ENCODE measurements around the gene AGAP3.

Gene AGAP3

DNA sequence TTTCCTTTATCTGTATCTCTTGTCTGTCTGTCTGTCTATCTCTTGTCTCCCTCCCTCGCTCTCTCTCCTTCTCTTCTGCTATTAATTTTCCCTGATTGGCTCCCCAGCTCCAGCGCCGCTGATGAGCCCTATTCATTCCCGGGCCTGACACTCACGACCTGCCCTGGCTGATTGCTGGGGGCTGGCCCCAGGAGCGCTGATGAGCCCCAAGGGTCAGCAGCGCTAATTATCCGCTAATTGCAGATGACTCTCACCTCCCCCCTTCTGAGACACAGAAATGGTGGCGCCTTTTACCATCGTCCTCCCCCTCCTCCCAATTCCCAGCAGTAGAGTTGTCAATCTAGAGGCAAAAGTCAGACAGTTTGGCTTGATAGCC is 82.5 kb downstream of the AGAP3 start:
- no peak for DNase-seq

DNA sequence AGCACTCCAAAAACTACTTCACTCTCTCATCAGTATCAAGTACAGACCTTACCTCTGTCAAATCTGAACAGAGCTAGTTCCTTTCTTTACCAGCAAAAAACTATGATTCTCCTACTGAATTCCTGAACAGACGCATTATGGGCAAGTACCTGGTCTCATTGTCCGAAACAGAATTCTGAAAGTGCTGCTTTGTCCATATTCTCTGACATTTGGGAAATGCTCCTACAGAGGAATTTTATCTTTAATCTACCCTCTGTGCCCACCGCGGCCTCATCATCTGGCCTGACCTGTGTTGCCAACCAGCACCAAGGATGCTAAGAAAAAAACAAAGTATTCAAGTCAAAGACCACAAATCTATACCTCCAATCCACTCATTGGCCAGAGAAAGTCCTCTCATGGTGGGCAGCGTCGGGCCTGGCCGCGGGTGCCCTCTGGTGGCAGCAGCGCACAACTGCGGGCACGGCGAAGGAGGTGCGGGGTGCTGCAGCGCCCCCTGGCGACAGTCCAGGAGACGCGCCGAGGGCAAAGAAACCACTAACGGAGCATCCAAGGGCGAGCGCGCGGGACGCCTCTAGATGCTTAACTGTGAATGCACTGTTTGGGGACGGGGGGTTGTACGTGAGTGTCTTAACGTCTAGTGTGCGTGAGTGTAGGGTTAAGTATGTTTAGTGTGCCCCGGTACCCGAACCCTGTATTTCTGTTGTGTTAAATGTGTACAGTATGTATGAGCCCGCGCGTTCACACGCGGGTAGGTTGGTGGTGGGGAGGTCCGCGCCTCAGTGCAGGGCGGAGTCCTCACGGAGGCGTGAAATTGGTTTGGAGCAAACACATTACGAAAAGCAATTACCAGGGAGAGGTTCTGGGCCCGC is 86.2 kb downstream of the AGAP3 start:
- DNase-seq, result peak; percentile 84

GRCh38 chr7:151173386-151174245 is 87.3 kb downstream of the AGAP3 start:
- DNase-seq, result no peak

- DNase-seq, result peak; percentile 45
These were observed 88.2 kb downstream of the AGAP3 start for GRCh38 chr7:151174246-151175046.

DNA sequence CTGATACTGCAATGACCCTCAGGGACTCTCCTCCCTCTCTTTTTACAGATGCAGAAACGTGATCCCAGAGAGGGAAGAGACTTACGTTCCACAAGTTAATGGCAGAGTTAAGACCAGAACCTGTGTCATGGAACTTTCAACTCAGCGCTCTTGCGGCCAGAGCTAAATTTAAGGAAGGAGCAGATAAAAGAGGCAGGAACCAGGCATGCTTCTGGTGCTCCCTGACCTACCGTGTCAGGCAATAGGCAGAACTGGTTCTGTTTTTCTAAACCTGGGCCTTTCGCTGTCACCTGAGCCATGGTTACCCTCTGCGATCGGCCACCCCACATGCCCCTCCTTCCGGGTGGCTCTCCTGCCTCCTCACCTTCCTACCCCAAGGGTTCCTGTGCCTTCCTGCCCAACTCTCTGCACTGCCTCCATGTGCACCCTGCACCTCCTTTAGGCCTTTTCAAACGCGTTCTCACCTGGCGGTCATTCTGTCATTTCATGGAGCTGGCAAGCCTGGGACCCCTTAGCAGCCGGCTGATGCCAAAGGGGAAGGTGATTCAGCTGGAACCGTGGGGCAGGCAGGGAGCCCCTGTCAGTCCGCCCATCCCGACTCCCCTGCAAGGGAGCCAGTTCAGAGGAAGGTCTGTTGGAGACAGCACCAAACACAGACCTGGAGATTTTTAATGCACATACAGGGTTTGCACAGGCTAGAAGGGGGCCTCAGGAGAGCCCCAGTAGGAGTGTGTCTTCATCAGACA is 88.9 kb downstream of the AGAP3 start:
- no peak for DNase-seq

DNA sequence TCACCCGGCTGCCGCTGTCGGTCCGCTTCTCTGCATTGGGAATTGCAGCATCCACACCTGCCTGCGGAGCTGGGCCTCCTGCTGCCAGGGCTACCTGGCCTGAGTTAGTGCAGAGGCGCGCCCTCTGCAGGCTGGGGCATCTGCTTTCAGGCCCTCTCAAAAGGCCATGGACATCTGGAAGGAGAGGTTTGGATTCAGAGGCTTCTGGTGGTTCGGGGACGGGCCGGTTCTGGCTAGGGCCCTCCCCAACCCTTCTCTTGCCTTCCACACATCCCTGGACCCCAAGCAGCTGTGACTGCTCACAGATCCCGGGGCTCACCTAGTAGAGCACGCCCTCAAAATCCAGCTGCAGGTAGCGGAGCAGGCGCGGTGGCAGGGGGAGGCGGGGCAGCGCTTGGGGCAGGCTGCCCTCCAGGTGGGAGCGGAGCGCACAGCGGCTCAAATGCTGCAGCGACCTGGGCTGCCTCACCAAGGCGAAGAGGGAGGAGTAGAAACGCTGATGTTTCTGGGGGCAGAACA is 89.6 kb downstream of the AGAP3 start:
- DNase-seq, result no peak

DNA sequence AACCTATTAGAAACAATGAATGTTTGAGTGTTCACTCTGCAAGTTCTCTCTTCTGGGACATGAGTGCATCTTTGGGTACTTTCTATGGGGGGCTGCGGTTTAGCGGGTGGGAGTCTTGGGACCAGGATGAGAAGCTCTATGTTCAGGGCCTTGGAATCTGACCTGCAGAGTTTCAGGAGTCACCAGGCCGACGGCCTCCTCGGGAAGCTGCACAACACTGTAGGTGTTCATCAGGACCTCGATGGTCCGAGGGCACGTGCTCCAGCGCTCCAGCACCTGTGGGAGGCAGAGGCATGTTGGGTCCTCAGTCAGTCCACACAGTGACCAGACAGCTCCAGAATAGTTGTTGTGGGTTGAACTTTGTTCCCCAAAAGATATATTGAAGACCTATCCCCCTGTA is 90.1 kb downstream of the AGAP3 start:
- DNase-seq, result no peak

DNA sequence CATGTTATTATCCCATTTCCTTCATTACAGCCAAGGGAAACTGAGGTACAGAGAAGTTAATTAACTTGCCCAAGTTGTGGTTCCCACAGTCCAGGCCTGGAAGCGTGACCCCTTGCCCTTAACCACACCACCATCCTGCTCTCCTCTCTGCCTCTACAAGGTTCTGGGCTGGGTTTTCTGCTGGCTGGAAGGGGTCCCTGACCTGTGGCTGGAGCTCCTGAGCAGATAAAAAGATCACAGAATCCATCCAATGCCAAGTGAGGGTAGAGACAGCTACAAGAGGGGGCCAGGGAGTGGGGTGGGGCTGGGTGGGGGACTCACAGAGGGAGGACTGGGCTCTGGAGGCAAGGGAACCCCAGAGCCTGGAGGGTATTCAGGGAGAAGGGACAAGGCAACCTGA is 91.0 kb downstream of the AGAP3 start:
- no peak for DNase-seq

DNA sequence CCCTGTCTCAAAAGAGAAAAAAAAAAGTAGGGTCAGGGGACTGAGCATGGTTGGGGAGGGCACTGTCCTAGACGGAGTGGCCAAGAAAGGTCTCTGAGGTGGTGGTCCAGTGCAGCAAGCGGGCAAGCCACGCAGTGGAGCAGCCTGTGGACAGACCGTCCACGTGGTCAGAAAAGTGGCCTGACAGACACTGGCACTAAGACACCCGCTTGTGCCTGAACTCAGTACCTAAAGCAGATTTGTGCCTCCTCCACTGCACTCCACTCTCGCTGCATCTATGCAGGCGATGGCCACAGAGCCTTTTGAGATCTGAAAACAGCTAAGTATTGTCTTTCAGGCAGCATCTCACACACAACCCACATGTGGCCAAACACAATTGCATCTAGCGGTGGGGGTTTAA is 92.0 kb downstream of the AGAP3 start:
- DNase-seq, result no peak

- no peak for DNase-seq
These were observed 92.6 kb downstream of the AGAP3 start for GRCh38 chr7:151178831-151179230.

GRCh38 chr7:151179287-151179860 is 93.1 kb downstream of the AGAP3 start:
- DNase-seq, result no peak

DNA sequence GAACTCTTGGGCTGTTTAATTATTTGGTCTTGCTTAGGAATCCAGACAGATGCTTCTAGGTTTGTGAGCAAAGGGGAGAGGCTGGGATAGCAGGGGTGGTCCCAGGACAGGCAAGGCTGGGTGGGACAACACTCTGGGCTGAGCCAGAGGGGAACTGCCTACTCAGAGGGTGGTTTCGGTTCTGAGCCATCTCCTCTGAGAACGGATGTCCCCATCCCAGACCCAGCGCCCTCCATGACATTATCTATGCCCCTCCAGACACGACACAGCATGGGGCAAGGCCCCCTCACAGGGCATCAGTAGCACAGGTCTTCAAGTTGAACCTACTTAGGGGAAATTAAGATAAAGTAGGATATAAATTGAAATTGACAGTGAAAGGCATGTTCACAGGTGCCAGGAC is 93.7 kb downstream of the AGAP3 start:
- no peak for DNase-seq

GRCh38 chr7:151181011-151181431 is 94.7 kb downstream of the AGAP3 start:
- no peak for DNase-seq

GRCh38 chr7:151185762-151186639 is 99.7 kb downstream of the AGAP3 start:
- DNase-seq, result no peak

GRCh38 chr7:151186640-151187408 is 100.5 kb downstream of the AGAP3 start, which contains the start of gene ASB10:
Gene ASB10 (minus strand): TSS chr7:151187250. CDS start chr7:151187130, 120 bp downstream.
- DNase-seq, result no peak

GRCh38 chr7:151187409-151188251 is 101.4 kb downstream of the AGAP3 start:
- no peak for DNase-seq

GRCh38 chr7:151188252-151188542 is 101.9 kb downstream of the AGAP3 start:
- no peak for DNase-seq

DNA sequence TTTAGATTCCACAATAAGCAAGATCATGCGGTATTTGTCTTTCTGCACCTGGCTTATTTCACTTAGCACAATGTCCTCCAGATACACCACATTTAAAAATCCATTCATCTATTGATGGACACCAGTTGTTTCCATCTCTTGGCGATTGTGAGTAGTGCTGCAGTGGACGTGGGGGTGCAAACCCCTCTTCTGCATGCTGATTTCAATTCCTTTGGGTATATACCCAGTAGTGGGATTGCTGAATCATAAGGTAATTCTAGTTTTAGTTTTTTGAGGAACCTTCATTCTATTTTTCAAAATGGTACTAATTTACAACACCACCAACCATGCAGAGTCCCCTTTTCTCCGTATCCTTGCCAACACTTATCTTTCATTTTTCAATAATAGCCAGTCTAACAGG is 102.8 kb downstream of the AGAP3 start:
- no peak for DNase-seq

DNA sequence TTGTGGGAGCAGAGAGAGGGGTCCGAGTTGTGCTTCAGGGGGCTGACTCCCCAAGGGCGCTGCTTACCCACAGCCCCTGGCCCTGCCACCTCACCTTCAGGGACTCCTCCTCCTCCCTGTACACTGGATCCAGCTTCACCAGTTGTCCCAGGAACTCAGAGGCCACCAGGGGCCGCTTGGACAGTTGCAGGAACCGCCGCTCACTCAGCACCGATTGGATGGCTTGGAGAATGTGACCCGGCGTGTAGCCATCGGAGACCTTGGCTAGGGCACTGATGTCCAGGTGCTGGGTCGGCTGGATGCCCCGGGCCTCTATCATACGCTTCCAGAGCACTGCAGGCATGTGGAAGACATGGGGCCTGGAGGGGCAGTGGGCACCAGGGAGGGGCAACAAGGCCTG is 105.3 kb downstream of the AGAP3 start:
- no peak for DNase-seq

Data from hematopoietic multipotent progenitor cell treated with erythropoietin and hydrocortisone succinate and interleukin-3 and kit ligand, for 6 days (in vitro differentiated cells).